CD4-positive, alpha-beta T cell treated with Interleukin-4 for 4 hours (primary cell): ENCODE measurements around the gene ZBBX.
"Not testable (repeated sequence)": the region's sequence is repeated elsewhere in the genome, so short reads cannot be mapped to it uniquely, and the experiment has no call there.

Experiments
- DNase-seq: peaks from one replicate; pipeline ENCODE4 v3.0.0-alpha.2; 2020

Gene ZBBX, protein sequence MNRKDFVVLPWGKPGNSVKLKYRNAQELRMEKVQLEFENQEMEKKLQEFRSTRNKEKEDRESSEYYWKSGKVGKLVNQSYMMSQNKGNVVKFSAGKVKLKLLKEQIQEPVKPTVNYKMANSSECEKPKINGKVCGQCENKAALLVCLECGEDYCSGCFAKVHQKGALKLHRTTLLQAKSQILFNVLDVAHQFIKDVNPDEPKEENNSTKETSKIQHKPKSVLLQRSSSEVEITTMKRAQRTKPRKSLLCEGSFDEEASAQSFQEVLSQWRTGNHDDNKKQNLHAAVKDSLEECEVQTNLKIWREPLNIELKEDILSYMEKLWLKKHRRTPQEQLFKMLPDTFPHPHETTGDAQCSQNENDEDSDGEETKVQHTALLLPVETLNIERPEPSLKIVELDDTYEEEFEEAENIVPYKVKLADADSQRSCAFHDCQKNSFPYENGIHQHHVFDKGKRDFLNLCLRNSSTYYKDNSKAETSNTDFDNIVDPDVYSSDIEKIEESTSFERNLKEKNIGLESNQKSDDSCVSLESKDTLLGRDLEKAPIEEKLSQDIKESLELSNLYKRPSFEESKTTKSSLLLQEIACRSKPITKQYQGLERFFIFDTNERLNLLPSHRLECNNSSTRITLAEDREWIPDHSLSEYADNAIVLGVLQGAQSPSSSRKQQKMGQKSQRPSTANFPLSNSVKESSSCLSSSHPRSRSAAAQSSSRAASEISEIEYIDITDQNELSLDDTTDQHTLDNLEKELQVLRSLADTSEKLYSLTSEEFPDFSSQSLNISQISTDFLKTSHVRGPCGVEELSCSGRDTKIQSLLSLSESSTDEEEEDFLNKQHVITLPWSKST

DNA sequence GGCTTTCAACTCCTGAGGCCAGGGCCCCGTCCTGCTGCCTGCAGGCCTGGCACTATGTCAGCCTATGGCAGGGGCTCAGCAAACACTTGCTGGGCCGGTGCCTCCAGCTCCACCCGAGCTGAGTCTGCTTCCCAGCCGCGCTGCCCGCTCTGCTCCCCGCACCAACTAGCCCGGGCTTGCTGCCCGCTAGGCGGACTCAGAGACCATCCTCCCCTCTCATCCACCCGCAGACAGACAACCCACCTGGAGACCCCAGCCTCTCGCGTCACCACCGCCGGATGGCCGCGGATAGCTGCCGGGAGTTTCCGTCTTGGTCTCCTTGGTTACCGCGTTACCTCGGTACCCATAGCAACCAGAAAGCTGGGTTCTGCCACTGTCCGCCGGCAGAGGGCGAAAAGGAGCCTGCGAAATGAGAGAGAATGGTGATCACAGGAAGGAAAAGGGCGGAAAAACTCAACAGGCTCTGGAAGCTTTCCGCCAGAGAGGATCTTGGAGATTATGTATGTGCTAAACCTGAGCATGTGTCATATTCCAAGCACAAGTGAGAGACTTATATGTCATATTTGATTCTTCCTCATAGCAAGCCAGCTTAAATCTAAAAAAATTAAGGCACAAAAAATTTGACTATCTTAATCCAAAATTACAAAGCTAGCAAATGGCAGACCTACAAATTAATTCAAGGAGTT is at the start of gene ZBBX:
Gene ZBBX, minus strand, starts transcription at position 294 of the 686 bp plus-strand sequence. CDS start 7,396 bp downstream, outside the sequence.
- DNase-seq: peak; percentile 81

DNA sequence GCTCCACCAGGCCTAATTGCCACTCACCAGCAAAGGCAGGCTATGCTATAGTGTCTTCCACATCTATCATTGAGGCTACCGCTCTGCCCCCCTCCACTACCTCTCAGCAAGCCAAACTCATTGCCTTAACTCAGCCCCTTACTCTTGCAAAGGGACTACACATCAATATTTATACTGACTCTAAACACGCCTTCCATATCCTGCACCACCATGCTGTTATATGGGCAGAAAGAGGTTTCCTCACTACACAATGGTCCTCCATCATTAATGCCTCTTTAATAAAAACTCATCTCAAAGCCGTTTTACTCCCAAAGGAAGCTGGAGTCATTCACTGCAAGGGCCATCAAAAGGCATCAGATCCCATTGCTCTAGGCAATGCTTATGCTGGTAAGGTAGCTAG is 46.9 kb upstream of the ZBBX start:
- not testable (repeated sequence) for DNase-seq

DNA sequence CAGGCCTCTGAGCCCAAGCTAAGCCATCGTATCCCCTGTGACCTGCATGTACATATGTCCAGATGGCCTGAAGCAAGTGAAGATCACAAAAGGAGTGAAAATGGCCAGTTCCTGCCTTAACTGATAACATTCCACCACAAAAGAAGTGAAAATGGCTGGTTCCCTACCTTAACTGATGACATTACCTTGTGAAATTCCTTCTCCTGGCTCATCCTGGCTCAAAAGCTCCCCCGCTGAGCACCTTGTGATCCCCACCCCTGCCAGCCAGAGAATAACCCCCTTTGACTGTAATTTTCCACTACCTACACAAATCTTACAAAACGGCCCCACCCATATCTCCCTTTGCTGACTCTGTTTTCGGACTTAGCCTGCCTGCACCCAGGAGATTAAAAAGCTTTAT is 42.3 kb upstream of the ZBBX start:
- DNase-seq: not testable (repeated sequence)

DNA sequence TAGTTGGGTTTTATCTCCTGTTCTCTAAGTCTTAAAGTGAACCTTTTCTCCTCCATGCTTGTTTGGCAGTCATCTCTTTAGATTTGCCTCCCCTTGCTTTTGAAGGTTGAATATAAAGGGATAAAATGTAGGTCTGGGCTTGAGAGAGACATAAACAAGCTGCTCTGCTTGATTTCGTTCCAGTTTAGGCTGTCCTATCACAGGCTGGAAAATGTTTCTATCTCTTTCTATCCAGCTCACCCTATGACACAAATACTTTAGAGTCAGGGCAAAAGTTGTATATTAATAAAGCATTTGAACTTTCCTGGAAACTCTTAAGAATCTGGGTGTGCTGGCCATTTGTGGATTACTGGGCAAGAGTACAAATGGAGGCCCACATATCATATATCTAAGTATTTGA is 29.5 kb upstream of the ZBBX start:
- DNase-seq: no peak

DNA sequence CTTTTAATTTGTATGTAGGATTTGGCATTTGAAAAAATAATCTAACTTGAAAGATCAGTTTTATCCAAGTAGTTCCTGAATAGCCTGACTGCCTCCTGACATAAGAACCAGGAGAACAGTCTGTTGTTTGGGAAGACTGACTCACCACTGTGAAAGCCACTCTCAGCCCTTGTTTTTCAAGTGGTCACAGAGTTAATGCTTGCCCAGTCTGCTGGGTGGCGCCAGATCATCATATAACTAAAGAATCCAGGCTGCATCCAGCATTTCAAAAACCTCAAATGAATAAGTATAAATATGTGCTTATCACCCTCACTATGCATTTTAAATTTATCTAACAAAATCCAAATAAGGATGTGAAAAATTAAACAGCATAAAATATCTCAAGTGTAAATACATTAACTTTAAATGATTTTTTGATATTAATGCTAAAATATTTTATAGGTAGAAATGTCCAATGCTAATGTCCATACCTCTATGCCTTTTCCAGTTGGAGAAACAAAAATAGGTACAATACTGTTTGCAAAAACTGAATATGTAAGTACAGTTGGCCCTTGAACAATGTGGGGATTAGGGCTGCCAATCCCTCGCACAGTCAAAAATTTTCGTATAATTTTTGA is 26.9 kb upstream of the ZBBX start:
- no peak for DNase-seq

DNA sequence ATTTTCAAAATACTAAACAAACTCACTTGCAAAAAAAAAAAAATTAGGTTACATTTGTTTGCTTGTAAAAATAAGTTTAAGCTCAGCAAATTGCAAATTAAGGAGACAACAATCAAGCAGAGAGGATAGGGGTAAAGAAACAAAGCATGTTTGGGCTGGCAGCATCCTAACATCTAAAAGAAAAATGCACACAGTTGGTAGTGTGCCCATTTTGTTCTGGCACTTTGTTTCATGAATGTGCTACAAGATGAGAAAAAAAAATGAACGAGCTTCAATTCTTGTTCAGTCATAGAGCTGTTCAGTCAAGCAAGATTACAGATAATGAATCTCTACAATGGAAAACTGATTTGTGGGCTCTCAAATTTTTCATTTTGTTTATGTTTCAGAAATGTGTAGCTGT is 17.7 kb upstream of the ZBBX start:
- DNase-seq: no peak

DNA sequence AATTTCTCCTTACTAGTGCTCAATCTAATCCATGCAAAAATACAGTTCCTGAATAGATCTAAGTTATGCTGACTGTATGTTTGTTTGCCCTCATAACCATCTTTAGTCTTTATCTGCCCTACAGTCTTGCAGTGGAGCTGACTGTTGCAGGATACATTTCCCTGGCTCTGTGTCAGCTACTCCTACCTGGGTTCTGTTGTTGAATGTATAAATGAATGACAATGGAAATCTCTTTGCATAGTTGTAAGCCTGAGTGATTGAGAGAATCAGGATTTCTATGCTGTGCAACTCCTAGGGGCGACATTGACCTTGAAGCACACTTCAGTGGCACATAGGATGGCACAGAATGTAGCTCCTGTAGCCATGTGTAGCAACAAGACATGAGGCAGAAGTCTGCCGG is 16.0 kb upstream of the ZBBX start:
- no peak for DNase-seq

DNA sequence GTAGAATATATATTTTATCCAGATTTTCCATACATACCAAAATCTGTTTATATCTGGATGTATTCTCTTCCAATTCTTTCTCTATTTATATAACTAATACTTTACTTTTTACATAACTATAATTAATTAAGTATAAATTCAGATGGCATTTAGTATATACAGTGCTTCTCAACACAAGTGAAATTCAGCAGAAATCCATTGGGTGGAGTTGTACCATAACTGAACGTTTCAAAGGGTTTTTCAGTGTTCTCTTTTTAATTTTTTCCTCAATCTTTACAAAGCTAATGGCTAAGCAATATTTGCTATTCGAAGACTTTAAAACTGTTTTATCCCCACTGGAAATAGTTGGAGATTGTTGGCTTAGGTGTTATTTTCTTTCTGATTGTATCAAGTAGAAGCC is 13.9 kb upstream of the ZBBX start:
- DNase-seq: no peak

DNA sequence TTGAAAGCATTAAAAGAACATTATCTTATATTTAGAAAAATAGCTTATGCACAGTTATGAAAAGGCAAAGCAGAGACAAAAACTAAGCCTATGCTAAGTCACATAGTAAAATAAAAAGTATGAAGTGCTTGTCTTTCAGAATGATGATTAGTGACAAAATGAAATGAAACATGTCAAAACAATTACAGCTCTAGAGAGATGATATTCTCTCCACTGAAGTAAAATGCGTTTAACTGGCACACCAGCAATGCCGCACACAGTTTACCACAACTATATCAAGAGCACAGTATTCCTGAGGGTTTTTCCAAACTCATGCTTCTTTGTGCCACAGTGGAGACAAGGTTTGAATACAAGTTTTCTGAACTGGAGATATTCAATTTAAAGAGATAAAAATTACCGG is 2.1 kb upstream of the ZBBX start:
- DNase-seq: no peak

DNA sequence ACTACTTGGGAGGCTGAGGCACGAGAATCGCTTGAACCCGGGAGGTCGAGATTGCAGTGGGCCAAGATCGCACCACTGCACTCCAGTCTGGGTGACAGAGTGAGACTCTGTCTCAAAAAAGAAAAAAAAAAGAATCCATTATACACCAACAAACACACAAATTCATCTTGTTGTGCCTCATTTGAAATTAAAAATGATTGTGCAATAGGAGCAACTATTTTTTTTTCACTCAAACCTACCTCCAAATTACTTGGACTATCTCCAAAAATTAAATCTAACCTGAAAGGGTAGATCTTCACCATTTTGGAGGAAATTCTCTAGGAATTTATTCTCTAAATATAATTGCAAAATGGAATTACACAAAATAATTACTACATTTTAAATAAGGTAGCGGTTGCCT is 4.6 kb downstream of the ZBBX start:
- no peak for DNase-seq

DNA sequence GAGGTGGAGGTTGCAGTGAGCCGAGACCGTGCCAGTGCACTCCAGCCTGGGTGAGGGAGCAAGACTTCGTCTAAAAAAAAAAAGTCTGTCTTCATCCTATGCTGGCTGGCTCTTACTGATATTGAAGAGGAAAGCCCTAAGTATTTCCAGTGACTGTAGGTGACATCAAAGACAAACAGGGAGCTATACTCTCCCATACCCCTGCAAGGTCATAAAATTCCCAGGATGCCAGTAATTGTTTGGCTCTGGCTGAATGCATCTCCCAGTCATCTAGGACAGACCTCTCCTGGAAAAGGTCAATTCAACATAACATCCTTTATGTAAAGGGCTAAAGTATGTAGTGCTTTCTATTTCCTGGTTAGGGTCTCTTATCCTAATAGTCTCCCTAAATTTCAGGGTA is 8.0 kb downstream of the ZBBX start:
- DNase-seq: no peak

DNA sequence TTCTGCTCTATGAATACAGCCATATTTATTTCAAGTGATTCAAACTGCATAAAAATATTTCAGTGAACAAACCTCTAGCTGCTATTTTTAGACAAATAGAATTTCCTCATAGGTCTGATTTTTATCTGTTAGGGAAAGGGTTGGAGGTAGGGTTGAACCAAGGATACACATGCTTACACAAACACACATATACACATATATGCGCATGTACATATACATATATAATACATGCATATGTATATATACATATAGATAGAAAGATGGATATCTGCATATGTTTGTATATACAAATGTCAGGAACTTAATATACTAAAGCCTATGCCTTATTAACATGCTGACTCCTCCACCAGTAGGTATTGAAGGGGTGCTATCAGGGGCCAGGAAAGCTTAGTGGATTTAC is 18.1 kb downstream of the ZBBX start:
- no peak for DNase-seq

DNA sequence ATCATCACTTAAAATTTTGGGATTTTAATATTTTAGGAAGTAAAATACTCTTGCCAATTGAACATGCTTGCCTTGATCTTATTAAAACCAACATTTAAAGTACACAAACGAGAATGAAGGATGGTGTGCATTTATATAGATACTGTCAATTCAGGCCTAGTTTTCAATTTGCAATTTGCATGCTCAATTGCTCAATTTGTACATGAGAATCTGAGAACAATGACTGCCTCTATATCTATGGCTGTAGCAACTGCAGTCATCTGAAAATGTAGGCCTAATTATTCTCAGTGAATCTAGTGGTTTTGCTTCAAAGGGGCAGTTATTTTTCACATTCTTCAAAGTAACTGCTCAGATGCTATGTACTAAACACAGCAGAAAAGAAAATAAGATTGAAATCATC is 18.8 kb downstream of the ZBBX start:
- DNase-seq: no peak

DNA sequence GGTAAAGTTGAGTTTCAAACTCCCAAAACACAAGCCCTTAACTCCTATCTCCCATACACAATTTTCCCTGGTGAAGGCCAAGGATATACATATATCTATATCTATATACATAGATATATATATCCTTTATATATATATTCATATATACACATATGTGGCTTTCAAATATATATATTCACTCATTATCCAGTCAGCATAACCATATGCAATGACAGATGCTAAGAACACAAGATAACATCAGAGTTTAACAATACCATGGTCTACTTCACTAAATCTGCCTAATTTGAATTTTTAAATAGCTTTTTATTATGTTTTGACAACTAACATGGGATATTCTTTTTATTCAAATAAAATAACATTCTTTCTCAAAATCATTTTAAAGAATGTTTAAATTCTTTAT is 24.7 kb downstream of the ZBBX start:
- DNase-seq: no peak

DNA sequence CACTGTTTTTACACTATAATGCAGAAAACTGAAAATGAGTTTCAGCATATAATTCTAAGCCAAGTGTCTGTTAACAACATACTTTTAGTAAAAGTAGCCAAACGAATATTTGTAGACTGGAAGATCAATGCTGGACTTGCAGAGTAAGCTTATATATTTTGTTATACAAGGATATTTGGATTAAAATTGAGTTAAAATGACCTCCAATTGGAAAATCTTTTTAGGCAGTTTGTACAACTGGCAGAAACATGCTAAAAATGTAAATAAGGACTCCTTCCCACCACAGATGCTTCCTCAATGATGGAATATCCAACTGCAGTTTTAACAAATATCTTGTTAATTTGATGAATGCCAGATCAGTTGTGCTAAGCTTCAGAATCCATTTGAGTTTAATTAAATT is 25.3 kb downstream of the ZBBX start:
- DNase-seq: no peak

DNA sequence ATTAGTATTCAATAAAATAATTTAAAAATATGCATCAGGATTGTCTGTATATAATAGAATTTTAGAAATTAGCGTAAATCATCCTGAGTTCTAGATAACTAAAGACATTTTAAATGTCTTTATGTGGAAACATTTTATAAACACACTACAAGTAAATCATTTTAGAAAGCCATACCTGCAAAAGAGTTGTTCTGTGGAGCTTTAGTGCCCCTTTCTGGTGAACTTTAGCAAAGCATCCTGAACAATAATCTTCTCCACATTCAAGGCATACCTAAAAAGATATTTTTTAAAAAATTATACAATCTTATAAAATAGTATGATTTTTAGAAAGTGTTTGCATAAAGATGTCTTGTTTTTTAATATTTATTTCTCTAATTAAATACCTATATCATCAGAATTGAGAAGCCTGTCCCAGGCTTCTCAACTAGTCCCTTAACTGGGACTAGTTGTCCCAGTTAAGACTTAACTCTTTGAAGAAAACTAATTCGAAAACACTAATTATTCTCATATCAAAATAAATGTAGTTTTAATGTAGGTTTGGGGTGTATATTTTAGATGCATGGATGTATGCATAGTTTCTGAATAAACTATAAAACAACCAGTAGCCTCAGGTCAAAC is 29.7 kb downstream of the ZBBX start:
- DNase-seq: no peak

DNA sequence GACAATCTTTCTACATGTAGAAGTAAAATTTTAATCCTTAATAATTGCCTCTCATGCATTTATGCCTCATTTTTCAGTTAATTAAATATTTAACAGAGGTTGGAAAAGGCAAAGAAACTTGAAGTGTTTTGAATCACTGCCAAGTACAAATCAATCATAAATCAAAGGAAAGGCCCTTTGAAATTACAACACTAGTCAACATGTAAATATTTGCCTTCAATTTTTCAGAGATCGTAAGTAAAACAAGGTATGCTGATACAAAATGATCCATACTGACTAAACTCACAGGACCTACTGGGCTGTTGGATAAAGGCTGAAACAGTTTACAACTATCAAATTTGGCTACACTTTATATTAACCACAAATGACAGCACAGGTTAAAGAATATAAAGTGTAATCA is 33.9 kb downstream of the ZBBX start:
- no peak for DNase-seq

DNA sequence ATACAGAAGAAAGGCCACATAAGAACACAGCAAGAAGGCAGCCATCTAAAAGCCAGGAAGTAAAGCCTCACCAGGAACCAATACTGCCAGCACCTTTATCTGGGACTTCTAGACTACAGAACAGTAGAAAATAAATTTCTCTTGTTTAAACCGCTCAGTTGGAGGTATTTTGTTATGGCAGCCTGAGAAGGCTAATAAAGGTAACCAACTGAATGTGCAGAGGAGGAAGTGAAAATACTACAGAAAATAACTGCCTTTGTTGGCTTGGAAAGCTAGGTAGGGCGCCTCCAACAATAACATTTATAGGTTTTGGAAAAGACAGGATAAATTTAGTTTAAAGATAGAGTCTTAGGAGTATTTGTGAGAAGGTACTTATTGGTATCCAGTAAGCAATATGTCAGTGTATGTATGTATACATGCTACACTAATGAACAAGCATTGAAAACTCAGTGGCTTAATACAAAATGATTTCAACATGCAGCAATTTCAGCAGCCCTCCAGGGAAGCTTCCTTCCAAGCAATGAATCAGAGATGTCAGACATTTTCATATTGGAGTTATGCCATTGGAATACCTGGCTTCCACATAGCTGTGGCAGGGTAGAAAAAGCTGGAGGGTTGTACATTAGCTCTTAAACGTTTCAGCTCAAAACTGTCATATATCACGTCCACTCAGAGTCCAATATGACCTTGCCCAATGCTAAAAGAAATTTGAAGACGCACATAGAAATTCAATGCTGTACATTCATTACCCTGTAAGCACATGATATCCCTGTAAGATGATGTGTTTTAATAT is 48.9 kb downstream of the ZBBX start:
- DNase-seq: no peak

DNA sequence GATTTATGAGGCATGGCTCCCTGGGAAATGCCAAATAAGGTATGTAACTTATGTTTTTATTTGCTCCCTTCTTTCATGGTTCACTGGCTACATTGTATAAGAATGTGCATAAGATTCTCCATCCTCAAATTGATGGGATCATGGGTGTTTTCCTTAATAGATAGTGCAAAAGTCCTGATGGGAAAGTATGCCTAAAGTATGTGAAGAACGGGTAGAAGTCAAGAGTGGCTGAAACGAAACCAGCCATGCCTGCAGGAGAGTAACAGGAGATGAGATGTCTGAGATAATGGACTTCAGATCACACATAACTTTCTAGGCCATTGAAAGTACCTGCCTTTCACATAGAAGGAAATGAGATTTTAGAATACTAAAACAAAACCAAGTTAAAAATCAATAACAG is 56.5 kb downstream of the ZBBX start:
- DNase-seq: no peak

DNA sequence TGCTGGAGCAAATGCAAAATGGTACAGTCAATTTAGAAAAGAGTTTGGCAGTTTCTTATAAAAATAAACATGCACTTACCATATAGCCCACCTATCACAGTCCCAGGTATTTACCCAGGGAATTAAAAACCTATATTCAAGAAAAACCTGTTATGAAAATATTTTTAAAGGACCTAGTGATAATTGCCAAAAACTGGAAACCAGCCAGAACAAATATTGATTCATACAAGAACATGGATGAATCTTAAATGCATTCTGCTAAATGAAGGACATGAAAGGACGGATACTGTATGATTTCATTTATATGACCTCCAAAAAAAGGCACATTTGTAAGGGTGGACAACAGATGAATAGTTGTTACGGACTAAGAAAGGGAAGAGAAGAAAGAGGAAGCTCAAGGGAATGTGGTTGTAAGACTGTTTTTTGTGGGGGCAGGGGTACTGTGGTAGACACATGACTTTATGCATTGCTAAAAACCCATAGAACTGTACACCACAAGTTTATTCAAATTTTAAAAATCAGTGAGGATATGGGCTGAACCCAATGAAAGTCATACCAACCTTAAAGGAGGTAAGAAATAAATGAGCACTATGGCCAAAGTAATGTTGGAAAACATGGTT is 61.0 kb downstream of the ZBBX start:
- DNase-seq: no peak

DNA sequence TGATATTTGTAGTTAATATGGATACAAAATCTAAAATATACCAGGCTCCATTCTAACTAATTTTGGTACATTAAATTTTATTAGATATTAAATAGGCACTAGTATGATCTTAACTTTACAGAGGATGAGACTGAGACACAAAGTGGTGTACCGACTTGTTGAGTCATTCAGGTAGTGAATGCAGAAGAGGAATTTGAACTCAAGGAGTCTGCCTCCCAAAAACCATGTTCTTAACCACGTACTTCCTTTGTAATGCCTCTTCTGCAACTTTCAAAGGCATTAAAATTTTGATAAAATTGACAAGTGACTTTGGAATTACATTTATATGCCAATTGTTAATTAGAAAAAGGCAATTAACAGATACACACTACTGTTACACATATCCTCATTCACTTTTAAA is 61.8 kb downstream of the ZBBX start:
- DNase-seq: no peak
